GM19324 (cell line): Measurements from ENCODE around the gene BRINP1.

ENCODE experiments used
- ATAC-seq: cut with Tn5 transposase; IDR thresholded peaks from one replicate; pipeline ENCODE4 v1.9.1; 2021; ENCODE audit warnings: mild to moderate bottlenecking, moderate library complexity; ENCODE audit not compliant: unreplicated experiment, low FRiP score

The BRINP1 gene

DNA sequence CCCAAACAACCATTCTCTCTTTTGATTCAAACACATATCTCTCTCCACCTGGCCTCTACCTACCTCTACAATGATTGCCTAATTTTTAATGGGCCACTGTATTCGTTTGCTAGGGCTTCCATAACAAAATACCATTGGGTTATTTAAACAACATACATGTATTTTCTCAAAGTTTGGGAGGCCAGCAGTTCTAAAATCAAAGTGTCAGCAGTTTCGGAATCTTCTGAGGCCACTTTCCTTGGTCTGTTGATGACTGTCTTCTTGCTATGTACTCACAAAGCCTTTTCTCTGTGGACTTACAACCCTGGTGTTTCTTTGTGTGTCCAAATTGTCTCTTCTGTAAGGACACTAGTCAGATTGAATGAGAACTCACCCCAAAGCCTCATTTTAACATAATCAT lies 214.7 kb downstream of the BRINP1 start:
- ATAC-seq, result no peak

GRCh38 chr9:119153402-119153801 lies 215.8 kb downstream of the BRINP1 start:
- ATAC-seq, result no peak

DNA sequence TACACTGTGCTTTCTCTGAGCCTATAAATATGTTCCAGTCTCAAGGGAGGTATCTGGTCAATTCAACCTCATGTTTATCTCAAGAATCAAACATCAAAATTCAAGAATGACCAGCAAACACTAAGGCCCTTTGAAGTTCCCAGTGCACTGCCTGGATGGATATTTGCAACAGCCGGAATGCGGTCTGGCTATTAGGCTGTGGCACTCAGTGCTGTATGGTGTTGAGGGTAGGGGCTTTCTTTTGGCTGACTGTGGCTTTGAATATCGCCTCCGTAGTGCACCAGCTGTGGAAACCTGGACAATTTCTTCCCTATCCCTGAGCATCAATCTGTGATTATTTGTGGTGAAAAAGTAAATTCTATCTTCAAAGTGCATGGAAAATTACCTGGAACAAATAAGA lies 220.4 kb downstream of the BRINP1 start:
- no peak for ATAC-seq

- ATAC-seq, result no peak
These were observed 231.8 kb downstream of the BRINP1 start for GRCh38 chr9:119137479-119137878.

DNA sequence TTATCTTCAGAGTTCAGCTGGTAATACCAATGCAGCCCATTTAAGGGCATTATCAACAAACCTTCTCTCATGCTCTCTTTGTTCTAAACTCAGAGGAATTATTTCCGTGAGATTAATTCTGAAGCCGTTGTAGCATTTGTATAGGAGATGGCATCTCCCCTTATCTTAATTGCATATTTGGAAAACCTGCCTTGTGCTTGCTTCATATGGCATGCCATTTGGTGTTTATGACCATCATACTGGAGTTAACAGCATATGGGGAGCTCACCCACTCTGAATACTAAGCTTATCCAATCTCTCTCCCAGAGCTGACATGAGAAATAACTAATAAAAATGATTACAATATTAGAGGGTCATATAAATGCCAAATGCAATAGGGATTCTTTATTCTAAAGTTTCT lies 243.2 kb downstream of the BRINP1 start:
- no peak for ATAC-seq

DNA sequence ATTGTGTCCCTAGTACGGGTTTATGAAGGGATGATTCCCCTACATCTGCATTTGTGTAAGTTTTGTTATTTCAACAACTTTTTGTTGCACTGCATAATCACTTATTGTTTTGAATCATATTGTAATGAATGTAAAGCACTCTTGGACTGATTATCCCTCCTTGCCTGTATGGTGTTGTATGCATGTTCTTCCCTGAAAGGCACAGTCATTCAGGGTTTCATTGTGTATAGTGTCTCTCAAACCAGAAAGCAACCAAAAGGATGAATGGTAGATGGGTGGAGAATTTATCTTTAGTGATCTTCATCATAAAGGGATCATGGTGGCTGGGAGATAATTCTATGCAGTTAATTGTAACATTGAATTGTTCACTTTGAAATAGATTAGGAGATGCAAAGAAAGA lies 247.3 kb downstream of the BRINP1 start:
- no peak for ATAC-seq

- no peak for ATAC-seq
These were observed 251.8 kb downstream of the BRINP1 start for GRCh38 chr9:119117409-119117808.
